GM18502 (cell line): ENCODE measurements around the gene CENPQ.

Experiments used
- ATAC-seq: cut with Tn5 transposase; IDR thresholded peaks from one replicate; pipeline ENCODE4 v1.9.1; 2021; ENCODE audit warnings: mild to moderate bottlenecking; ENCODE audit not compliant: unreplicated experiment, poor library complexity

The CENPQ gene

GRCh38 chr6:49499623-49500022 is 36.5 kb downstream of the CENPQ start, which contains the start of gene GLYATL3:
TSS of gene GLYATL3 (plus strand) at chr6:49499923. CDS start at chr6:49511991, 12,068 bp downstream.
- ATAC-seq = no peak

- no peak for ATAC-seq
Measured at GRCh38 chr6:49504666-49505065, 41.5 kb downstream of the CENPQ start.

- ATAC-seq = no peak
Measured at GRCh38 chr6:49506569-49507111, 43.5 kb downstream of the CENPQ start.

- no peak for ATAC-seq
Measured at GRCh38 chr6:49509342-49509741, 46.2 kb downstream of the CENPQ start.

GRCh38 chr6:49513153-49513989 is 50.2 kb downstream of the CENPQ start:
- no peak for ATAC-seq

- ATAC-seq = no peak
Measured at GRCh38 chr6:49514571-49515484, 51.7 kb downstream of the CENPQ start.

GRCh38 chr6:49515485-49516146 is 52.4 kb downstream of the CENPQ start:
- ATAC-seq = no peak

GRCh38 chr6:49516147-49516505 is 53.0 kb downstream of the CENPQ start:
- no peak for ATAC-seq

- no peak for ATAC-seq
Measured at GRCh38 chr6:49517919-49518318, 54.7 kb downstream of the CENPQ start.

GRCh38 chr6:49519660-49520059 is 56.5 kb downstream of the CENPQ start:
- peak; percentile 95 for ATAC-seq

GRCh38 chr6:49522710-49523593 is 59.8 kb downstream of the CENPQ start:
- ATAC-seq = no peak

GRCh38 chr6:49523901-49524300 is 60.7 kb downstream of the CENPQ start:
- ATAC-seq = no peak

GRCh38 chr6:49524541-49524940 is 61.4 kb downstream of the CENPQ start:
- no peak for ATAC-seq

- no peak for ATAC-seq
Measured at GRCh38 chr6:49526598-49526997, 63.4 kb downstream of the CENPQ start.

- no peak for ATAC-seq
Measured at GRCh38 chr6:49527320-49527719, 64.2 kb downstream of the CENPQ start.

GRCh38 chr6:49528571-49528970 is 65.4 kb downstream of the CENPQ start:
- ATAC-seq = no peak

- no peak for ATAC-seq
Measured at GRCh38 chr6:49530141-49530776, 67.1 kb downstream of the CENPQ start.

- ATAC-seq = peak; percentile 97
Measured at GRCh38 chr6:49531774-49532569, 68.8 kb downstream of the CENPQ start.
